HL-60 (cell line): ENCODE measurements around the gene UBAC2.

ENCODE experiments used
- DNase-seq, 2 experiments: peaks; one replicate each; pipeline ENCODE4 v3.0.0-alpha.2; 2010 to 2020; ENCODE audit warnings: low read depth in 1 of 2, low spot score in 1 of 2
- H3K27ac ChIP-seq: fragments of 250-450 bp; sonication (Bioruptor Pico); replicated peaks from 2 replicates; pipeline ENCODE4 v1.5.1; 2020; ENCODE audit warnings: mild to moderate bottlenecking, moderate library complexity
- H3K27me3 ChIP-seq: fragments of 250-450 bp; sonication (Bioruptor Pico); 2 replicates; pipeline ENCODE4 v1.5.1; 2021; ENCODE audit warnings: mild to moderate bottlenecking, moderate library complexity; ENCODE audit not compliant: insufficient read depth, poor library complexity, severe bottlenecking
- H3K4me3 ChIP-seq: replicated peaks from 2 replicates; pipeline ENCODE4 v1.5.1; 2011; ENCODE audit warnings: mild to moderate bottlenecking, control low read depth, low read length; ENCODE audit not compliant: insufficient read depth
- GABPA ChIP-seq: IDR thresholded peaks from 2 replicates; pipeline ENCODE4 v1.6.1; 2012; ENCODE audit warnings: low read depth
- POLR2AphosphoS5 ChIP-seq: IDR thresholded peaks from 2 replicates; pipeline ENCODE4 v1.6.1; 2012; ENCODE audit warnings: low read depth
- REST ChIP-seq: IDR thresholded peaks from 2 replicates; pipeline ENCODE4 v1.6.1; 2012; ENCODE audit warnings: low read depth; ENCODE audit not compliant: insufficient replicate concordance
- SPI1 ChIP-seq: IDR thresholded peaks from 2 replicates; pipeline ENCODE4 v1.6.1; 2012; ENCODE audit warnings: low read depth, mild to moderate bottlenecking, borderline replicate concordance
- TF ChIP-seq, protein P1 (sequence below): IDR thresholded peaks from one replicate; pipeline ENCODE4 v1.5.1; 2011; ENCODE audit warnings: low read length, control low read depth, inconsistent platforms; ENCODE audit not compliant: insufficient read depth

The UBAC2 gene

DNA sequence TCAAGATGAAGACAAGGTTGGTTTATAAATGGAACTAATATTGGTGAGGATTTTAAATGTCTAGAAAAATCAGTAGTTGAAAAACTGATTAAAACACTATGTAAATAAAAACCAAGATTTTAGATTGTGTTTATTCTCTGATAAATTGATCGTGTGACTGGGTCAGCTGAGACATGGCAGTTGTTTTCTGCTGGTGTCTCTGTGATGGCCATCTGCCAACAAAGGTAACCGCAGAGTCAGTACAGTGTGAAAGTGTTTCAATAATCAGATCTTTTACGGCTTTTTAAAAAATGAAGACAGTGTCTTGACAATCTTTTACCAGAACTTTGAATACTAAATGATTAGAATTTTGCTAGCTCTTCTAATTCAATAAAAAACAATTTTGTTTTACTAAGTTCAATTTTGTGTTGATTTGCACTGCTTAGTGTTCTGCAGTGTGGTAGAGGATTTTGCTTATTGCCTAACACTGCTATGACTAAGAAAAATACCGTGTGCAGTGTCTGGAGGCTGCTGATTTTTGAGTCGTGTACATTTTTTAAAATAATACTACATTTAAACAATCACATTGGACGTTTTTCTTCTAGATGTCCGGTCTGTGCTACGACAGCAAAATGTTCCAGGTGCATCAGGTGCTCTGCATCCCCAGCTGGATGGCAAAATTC, 139.2 kb downstream of the UBAC2 start:
- TF ChIP-seq POLR2AphosphoS5 = peak; percentile 45; the same call in 1 of the 2 replicates
- TF ChIP-seq REST = no peak
- TF ChIP-seq GABPA = no peak
- TF ChIP-seq, protein P1, sequence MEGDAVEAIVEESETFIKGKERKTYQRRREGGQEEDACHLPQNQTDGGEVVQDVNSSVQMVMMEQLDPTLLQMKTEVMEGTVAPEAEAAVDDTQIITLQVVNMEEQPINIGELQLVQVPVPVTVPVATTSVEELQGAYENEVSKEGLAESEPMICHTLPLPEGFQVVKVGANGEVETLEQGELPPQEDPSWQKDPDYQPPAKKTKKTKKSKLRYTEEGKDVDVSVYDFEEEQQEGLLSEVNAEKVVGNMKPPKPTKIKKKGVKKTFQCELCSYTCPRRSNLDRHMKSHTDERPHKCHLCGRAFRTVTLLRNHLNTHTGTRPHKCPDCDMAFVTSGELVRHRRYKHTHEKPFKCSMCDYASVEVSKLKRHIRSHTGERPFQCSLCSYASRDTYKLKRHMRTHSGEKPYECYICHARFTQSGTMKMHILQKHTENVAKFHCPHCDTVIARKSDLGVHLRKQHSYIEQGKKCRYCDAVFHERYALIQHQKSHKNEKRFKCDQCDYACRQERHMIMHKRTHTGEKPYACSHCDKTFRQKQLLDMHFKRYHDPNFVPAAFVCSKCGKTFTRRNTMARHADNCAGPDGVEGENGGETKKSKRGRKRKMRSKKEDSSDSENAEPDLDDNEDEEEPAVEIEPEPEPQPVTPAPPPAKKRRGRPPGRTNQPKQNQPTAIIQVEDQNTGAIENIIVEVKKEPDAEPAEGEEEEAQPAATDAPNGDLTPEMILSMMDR = no peak
- TF ChIP-seq SPI1 = no peak
- Histone ChIP-seq H3K27ac (peak overlapping the region; percentile 69), H3K4me3 (no peak overlapping the region), H3K27me3 (no peaks in the 10 kb centered on the region)
- DNase-seq = peak; percentile 68 to 92

DNA sequence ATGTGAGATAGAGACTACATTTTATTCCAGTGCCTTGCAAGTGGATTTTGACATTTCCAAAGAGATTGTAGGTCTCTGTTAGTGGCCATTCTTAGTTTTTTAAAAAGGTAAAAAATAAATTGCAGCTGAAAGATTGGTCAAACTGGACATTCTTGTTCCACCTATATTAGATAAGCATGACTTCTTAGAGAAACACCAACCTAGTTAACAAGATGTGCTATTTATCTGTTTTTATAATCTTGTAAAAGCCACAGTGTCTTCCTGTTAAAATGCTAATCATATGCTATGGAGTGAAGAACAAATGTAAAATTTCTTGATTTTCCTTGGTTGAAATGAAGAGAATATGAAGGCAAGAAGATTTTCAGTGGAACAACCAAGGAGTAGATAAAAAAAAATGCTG, 140.0 kb downstream of the UBAC2 start:
- peak overlapping the region; percentile 69 for H3K27ac ChIP-seq
- no peaks in the 10 kb centered on the region for H3K27me3 ChIP-seq
- H3K4me3 ChIP-seq = no peak overlapping the region
- TF ChIP-seq SPI1 (no peak), REST (no peak), GABPA (no peak), POLR2AphosphoS5 (no peak)
- TF ChIP-seq, protein P1 = no peak
- no peak for DNase-seq

DNA sequence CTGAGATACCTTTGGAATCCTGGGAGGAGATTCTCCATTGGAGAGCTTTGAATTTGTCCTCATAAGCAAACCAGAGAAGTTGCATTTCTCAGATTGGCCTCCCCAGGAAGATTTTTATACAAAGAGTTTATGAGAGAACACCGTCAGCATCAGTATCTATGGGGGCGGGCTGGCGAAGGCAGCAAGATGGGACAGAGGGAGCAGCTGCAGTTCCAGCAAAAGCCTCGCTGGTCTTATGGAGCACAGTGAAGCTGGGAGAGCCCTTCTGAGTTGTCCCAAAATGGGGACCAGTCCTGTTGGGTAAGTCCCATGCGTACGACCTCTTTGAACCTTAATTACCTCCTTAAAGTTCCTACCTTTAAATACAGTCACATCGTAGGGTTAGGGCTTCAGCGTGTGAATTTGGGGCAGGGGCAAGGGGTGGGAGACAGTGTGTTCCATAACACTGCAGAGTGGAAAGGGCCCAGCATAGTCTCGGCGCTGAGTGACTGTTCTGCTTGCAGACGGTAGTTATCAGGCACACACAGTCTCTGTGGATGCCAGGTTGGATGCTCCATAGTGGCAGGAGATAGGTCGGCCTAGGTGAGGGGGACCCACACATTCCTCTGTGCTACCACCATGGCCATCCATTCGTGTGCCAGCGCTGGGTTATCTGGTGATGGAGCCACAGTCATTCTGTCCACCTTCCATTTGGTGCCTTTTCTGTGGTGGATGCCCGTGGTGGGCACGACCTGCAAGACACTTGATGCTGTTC, 141.5 kb downstream of the UBAC2 start:
- DNase-seq = no peak
- Histone ChIP-seq H3K27ac (no peak overlapping the region), H3K27me3 (no peaks in the 10 kb centered on the region), H3K4me3 (no peak overlapping the region)
- TF ChIP-seq POLR2AphosphoS5 = 0 out of 2 replicates have a peak, but pooled peaks have one; percentile 31
- no peak for TF ChIP-seq SPI1
- TF ChIP-seq, protein P1 = no peak
